SU-DHL-6 (cell line): ENCODE results near the gene POLQ.

Experiments
- H2AFZ ChIP-seq: fragments of 200-600 bp; sonication (generic); 2 replicates; pipeline ENCODE4 v1.6.1; 2014; ENCODE audit warnings: low read depth, mild to moderate bottlenecking, moderate library complexity, mixed read lengths, antibody characterized with exemption, low read length; ENCODE audit not compliant: severe bottlenecking
- H3F3A ChIP-seq: fragments of 200-600 bp; shearing (Covaris generic); 2 replicates; pipeline ENCODE4 v1.6.0; 2016; ENCODE audit warnings: antibody characterized with exemption, mild to moderate bottlenecking; ENCODE audit not compliant: insufficient read depth
- H3K27ac ChIP-seq: fragments of 200-600 bp; sonication (generic); 2 replicates; pipeline ENCODE4 v1.5.1; 2016; ENCODE audit warnings: low read depth, mild to moderate bottlenecking, low read length, moderate library complexity, mixed read lengths
- H3K27me3 ChIP-seq: fragments of 200-600 bp; sonication (generic), shearing (Covaris generic); 2 replicates; pipeline ENCODE4 v1.6.0; 2014; ENCODE audit warnings: mild to moderate bottlenecking, low read length
- H3K36me3 ChIP-seq: fragments of 200-600 bp; sonication (generic); 2 replicates; pipeline ENCODE4 v1.6.1; 2014; ENCODE audit warnings: mild to moderate bottlenecking, low read length, mixed read lengths
- H3K4me2 ChIP-seq: fragments of 300-600, 200-600 bp; shearing (Covaris generic), sonication (generic); 2 replicates; pipeline ENCODE4 v1.6.0; 2014; ENCODE audit warnings: low read length, low read depth, mild to moderate bottlenecking; ENCODE audit not compliant: poor library complexity, severe bottlenecking
- H3K4me3 ChIP-seq: fragments of 200-600 bp; sonication (generic); 2 replicates; pipeline ENCODE4 v1.5.1; 2014; ENCODE audit warnings: antibody characterized with exemption, low read length, mild to moderate bottlenecking, mixed read lengths; ENCODE audit not compliant: insufficient read depth, poor library complexity, severe bottlenecking
- H3K79me2 ChIP-seq: fragments of 200-600 bp; sonication (generic); 2 replicates; pipeline ENCODE4 v1.6.1; 2014; ENCODE audit warnings: mild to moderate bottlenecking, low read length, moderate library complexity; ENCODE audit not compliant: insufficient read depth
- H3K9ac ChIP-seq: fragments of 200-600 bp; sonication (generic); 2 replicates; pipeline ENCODE4 v1.7.0; 2014; ENCODE audit warnings: mild to moderate bottlenecking, low read length
- H3K9me2 ChIP-seq: fragments of 200-600 bp; sonication (generic); replicated peaks from 2 replicates; pipeline ENCODE4 v1.6.1; 2014; ENCODE audit warnings: low read length; ENCODE audit not compliant: insufficient read depth
- H3K9me3 ChIP-seq: fragments of 200-600 bp; sonication (generic); 2 replicates; pipeline ENCODE4 v1.6.1; 2014; ENCODE audit warnings: low read length, mixed read lengths; ENCODE audit not compliant: insufficient read depth
- H4K20me1 ChIP-seq: fragments of 200-600 bp; sonication (generic); 2 replicates; pipeline ENCODE4 v1.6.1; 2014; ENCODE audit warnings: low read depth, mild to moderate bottlenecking, antibody characterized with exemption, low read length, moderate library complexity, mixed read lengths
- EZH2phosphoT487 ChIP-seq: fragments of 200-600 bp; sonication (generic), shearing (Covaris generic); conservative IDR thresholded peaks from 2 replicates; pipeline ENCODE4 v1.6.1; 2018; ENCODE audit warnings: mild to moderate bottlenecking, antibody characterized with exemption, low read length, moderate library complexity, mixed read lengths
- TF ChIP-seq, protein P1 (sequence below): fragments of 200-600 bp; sonication (generic); IDR thresholded peaks from one replicate; pipeline ENCODE4 v1.5.1; 2017; ENCODE audit warnings: antibody characterized with exemption, mild to moderate bottlenecking, low read length, moderate library complexity; ENCODE audit not compliant: insufficient read depth, poor library complexity, severe bottlenecking

The POLQ gene

GRCh38 chr3:121531269-121531668 lies 14.5 kb downstream of the POLQ start:
- Histone ChIP-seq H3K4me2 (no peak overlapping the region), H3K79me2 (peaks cover 12% of the 10 kb centered on the region; the same call in 1 of the 2 replicates), H4K20me1 (no peaks in the 10 kb centered on the region; the same call in 1 of the 2 replicates), H3K9ac (no peak overlapping the region), H3K27ac (no peak overlapping the region), H3F3A (peaks cover 6% of the 10 kb centered on the region; the same call in 1 of the 2 replicates), H3K36me3 (peaks cover 46% of the 10 kb centered on the region), H3K9me2 (no peaks in the 10 kb centered on the region), H2AFZ (no peak overlapping the region), H3K9me3 (no peaks in the 10 kb centered on the region), H3K27me3 (no peaks in the 10 kb centered on the region), H3K4me3 (no peak overlapping the region)
- TF ChIP-seq, protein P1, sequence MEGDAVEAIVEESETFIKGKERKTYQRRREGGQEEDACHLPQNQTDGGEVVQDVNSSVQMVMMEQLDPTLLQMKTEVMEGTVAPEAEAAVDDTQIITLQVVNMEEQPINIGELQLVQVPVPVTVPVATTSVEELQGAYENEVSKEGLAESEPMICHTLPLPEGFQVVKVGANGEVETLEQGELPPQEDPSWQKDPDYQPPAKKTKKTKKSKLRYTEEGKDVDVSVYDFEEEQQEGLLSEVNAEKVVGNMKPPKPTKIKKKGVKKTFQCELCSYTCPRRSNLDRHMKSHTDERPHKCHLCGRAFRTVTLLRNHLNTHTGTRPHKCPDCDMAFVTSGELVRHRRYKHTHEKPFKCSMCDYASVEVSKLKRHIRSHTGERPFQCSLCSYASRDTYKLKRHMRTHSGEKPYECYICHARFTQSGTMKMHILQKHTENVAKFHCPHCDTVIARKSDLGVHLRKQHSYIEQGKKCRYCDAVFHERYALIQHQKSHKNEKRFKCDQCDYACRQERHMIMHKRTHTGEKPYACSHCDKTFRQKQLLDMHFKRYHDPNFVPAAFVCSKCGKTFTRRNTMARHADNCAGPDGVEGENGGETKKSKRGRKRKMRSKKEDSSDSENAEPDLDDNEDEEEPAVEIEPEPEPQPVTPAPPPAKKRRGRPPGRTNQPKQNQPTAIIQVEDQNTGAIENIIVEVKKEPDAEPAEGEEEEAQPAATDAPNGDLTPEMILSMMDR: no peak

DNA sequence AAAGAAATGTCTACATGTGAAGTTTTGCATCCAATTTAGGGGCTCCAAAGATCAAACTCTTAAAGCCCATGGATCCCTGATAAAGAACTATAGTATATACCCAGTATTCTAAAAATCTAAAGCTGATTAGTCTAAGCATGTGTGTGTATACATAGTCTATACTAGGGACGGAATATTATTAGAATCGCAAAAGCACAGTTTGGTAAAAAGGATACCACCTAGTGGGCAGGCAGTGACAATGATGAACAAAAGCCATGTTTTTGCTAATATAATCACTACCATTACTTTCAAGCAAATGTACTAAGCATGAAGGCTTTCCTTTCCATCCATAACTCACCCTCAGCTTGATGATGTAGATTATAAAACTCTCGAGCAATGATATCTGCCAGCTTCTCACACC lies 16.5 kb downstream of the POLQ start:
- Histone ChIP-seq H3K9me2 (no peaks in the 10 kb centered on the region), H3F3A (peaks cover 3% of the 10 kb centered on the region; the same call in 1 of the 2 replicates), H3K27ac (no peak overlapping the region), H2AFZ (no peak overlapping the region), H3K9ac (no peak overlapping the region), H3K4me2 (no peak overlapping the region), H3K9me3 (no peaks in the 10 kb centered on the region), H4K20me1 (no peaks in the 10 kb centered on the region; the same call in 1 of the 2 replicates), H3K36me3 (peaks cover 33% of the 10 kb centered on the region), H3K27me3 (no peaks in the 10 kb centered on the region), H3K4me3 (no peak overlapping the region), H3K79me2 (peaks cover 9% of the 10 kb centered on the region; the same call in 1 of the 2 replicates)
- no peak for TF ChIP-seq EZH2phosphoT487
- TF ChIP-seq, protein P1: no peak

DNA sequence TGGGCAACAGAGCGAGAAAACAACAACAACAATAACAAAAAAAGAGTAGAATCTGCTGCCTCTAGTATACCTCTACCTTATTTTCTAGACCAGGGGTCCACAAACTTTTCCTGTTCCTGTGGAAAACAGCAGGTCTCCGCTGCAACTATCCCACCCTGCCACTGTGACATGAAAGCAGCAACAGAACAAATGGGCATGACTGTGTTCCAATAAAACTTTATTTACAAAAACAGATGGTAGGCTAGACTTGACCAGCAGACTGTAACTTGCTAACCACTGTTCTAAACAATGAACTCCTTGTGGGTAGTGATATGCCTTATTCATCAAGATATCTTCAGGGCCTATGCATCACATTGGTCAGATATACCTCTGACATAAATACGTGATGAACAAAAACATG lies 25.3 kb downstream of the POLQ start:
- H3K27me3 ChIP-seq: no peaks in the 10 kb centered on the region
- no peaks in the 10 kb centered on the region; the same call in 1 of the 2 replicates for H3F3A ChIP-seq
- no peak overlapping the region for H3K9ac ChIP-seq
- H4K20me1 ChIP-seq: no peaks in the 10 kb centered on the region
- no peak overlapping the region for H3K4me2 ChIP-seq
- no peaks in the 10 kb centered on the region for H3K9me3 ChIP-seq
- H2AFZ ChIP-seq: no peak overlapping the region
- peaks cover 22% of the 10 kb centered on the region for H3K79me2 ChIP-seq
- no peaks in the 10 kb centered on the region for H3K9me2 ChIP-seq
- TF ChIP-seq EZH2phosphoT487: no peak
- TF ChIP-seq, protein P1: no peak
- no peak overlapping the region for H3K4me3 ChIP-seq
- H3K36me3 ChIP-seq: peaks cover 55% of the 10 kb centered on the region
- no peak overlapping the region for H3K27ac ChIP-seq
